Stimulated activated CD4-positive, alpha-beta T cell treated with anti-CD3 and anti-CD28 coated beads, Interleukin-15, amount 100 ng/mL, for 48 hours (primary cell): Measurements from ENCODE around the gene S100PBP.
A peak's percentile ranks its signal among the peaks of the same experiment; 100 is the strongest.

Source experiments
- DNase-seq, 2 donors: peaks; one replicate each; pipeline ENCODE4 v3.0.0-alpha.2; 2020; ENCODE audit warnings: low read depth in 2 of 2

The S100PBP gene

DNA sequence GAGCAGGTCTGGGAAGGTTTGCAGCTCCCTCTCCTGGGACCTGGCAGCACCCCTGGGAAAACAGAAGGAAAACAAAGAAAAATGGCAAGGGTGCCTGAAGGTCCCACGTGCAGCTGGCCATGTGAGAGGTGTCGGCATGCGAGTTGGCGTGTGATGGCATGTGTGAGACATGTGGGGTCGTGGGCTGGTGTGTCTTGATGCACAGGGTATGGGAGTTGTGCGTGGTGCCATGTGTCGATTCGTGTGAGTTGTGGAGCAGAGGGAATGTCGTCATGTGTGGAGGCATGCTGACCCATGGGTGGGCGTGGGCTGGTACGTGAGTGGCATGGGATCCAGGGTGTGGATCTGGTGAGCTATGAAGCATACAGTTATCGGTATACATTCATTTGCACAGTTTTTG lies 70.2 kb downstream of the S100PBP start:
- no peak for DNase-seq

DNA sequence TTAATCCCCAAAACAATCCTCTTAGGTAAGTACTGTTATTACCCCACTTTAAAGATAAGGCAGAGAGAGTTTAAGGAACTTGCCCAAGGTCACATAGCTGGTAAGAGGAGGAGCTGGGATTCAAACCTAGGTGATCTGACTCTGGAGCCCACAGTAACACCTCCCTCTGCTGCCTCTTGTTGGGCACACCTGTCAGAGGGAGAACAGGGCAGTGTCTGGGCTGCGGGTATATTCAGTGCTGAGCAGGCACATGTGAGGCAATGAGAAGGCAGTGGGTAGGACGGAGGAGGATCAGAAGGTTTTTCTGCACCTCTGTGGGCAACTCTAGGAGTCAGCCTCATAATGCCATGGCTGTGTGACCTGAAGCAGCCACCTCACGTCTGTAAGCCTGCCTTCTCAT lies 70.7 kb downstream of the S100PBP start:
- DNase-seq, result no peak

DNA sequence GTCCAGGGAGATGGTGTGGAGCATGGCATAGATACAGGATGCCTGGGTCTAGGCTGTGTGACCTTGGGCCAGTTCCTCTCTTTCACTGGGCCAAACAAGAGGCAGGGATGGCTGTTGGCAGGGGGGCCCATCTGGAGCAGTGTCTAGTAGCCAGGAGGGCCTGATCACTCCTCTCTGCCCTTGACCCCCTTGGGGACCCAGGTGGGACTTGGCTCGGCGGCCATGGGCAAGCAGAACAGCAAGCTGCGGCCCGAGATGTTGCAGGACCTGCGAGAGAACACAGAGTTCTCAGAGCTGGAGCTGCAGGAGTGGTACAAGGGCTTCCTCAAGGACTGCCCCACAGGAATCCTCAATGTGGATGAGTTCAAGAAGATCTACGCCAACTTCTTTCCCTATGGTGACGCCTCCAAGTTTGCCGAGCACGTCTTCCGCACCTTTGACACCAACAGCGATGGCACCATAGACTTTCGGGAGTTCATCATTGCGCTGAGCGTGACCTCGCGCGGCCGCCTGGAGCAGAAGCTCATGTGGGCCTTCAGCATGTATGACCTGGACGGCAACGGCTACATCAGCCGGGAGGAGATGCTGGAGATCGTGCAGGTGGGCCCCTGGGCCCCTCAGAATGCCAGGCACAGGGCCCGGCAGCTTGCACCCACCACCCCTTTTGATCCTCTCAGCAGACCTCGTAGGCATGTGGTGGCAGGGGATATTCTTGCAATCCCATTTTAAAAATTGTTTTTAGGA lies 71.4 kb downstream of the S100PBP start:
- DNase-seq, result no peak

DNA sequence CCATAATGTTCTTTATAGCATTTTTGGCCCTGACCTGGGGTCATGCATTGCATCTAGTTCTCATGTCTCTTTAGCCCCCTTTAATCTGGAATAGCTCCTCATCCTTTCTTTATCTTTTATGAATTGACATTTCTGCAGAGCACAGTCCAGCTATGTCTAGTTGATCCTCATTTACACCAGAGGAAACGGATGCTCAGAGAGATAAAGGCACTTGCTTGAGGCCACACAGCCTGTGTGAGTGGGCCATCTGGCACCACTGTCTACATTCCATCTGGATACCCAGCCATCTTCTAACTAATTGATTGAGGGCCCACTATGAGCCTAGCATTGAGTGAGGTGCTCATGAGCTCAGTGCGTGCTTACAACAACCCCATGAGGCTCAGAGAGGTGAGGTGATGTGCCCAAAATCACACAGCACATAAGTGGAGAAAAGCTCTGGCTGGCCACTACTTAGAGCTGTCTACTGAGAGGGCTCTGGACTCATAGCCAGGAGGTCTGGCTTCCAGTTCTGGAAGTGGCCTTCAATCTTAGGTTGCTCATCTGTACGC lies 72.4 kb downstream of the S100PBP start:
- no peak for DNase-seq

DNA sequence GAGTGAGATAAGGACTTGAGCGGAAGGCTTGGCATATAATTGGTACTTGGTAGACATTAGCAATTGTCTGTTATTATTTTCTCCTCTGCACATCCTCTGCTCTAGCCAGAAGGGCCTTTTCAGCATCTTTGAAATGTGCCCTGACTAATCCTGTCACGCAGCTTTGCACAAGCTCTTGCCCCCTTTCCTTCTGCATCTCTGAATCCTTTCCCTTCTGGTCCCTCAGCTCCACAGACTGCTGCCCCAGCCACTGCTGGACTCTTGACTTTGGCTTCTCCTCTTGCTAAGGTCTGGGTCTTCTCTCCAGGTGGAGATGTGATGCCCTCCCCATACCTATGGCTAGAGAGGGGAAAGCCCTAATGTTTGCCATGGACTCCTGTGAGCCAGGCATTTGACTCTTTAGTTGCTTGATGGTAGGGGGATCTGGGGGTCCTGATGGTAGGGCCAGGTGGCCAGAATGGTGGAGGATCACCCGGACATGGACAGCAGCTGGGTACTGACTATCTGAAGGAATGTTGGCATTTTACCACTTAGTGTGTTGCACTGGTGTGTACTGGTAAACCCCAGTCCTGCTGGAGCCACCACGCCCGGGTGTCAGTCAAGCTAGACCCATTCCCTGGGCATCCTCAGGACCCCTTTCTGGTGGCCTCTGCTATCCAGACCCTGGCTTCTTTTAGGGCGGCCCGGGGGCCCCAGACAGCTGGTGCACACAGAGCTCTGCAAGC lies 73.2 kb downstream of the S100PBP start:
- no peak for DNase-seq

- DNase-seq, result no peak
These were observed 73.8 kb downstream of the S100PBP start for GRCh38 chr1:32891241-32891570.

DNA sequence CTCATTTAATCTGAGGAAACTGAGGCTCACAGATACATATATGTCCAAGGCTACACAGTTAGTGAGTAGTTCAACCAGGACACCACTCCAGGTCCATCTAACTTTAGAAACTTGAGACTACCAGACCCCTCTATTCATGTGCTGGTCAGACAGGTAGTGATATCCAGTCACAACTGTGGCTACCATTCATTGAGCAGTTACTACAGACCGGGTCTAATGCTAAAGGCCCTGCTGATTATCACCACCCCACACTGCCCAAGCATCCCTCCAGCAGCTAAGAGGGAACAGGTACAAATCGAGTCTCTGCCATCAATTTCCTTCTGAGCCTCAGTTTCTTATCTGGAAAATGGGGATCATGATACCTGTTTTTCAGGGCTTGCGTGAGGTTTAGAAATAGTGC lies 74.2 kb downstream of the S100PBP start:
- DNase-seq, result no peak

GRCh38 chr1:32892368-32893197 lies 75.1 kb downstream of the S100PBP start:
- DNase-seq, result peak; percentile 36 to 44

DNA sequence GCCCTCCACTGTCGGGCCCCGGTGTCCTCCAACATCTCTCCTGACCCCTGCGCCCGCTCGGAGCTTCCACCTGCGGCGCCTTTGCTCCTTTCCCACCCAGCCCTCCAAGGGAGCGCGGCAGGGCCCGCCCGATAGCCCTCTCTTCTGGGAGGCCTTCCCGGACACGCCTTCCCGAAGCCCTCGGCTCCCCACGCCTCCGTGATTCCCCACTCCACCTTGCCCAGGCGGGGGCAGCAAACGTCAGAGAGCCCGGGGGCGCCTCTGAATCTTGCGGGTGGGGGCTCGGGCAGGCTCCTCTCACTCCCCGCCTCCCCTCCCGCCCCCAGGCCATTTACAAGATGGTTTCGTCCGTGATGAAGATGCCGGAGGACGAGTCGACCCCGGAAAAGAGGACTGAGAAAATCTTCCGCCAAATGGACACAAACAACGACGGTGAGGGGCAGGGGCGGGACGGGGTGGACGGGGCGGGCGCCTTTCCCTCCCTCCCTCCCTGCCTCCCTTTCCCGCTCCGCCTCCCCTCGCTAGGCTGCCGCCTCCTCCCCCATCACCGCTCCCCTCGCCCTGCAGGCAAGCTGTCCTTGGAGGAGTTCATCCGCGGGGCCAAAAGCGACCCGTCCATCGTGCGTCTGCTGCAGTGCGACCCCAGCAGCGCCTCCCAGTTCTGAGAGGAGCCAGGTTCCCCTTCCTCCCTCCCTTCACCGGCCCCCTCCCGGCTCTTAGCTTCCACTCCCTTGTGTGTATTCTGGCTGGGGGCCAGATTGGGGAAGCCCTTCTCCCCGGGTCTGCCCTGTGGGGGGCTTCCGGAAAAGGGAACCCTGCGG lies 76.0 kb downstream of the S100PBP start:
- no peak for DNase-seq

- no peak for DNase-seq
These were observed 76.7 kb downstream of the S100PBP start for GRCh38 chr1:32894019-32894600.

GRCh38 chr1:32894681-32895080 lies 77.2 kb downstream of the S100PBP start:
- DNase-seq, result no peak

DNA sequence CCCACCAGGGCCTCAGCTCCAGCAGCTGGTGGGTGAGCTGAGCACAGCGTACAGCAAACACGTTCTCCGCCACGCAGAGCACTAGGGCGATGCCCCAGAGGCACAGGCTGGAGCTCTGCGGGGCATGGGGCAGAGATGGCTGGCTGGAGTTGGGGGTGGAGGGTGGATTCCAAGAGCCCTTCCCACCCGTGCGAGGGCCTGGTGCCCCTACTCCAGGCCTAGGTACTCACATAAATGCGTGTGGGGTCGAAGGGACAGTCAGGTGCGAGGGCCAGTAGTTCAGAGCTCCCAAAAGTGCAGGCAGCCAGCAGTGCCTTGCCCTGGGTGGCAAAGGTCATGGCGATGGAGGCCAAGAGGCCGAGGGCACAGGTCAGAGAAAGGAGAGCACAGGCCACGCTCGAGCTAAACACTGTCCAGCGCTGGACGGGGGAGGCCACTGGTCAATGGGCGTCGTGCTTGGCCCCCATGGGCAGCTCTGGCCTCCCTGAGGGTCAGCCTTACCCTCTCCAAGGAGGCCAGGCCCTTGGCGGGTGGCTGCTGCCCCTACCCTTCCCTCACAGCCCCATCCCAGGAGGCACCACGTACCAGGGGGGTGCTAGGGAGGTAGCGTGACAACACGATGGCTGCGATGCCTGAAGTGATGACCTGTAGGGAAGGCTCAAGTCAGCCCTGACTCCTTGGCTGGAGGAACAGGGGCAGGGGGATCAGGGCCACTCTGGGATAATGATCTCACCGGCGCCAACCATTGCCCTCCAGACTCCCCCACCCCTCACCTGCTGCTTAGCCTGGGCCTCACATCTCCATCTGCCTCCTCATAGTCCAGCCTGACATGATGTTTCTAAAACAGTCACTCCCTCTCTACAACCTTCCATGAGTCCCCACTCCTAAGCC lies 78.1 kb downstream of the S100PBP start:
- DNase-seq, result no peak

GRCh38 chr1:32896451-32896850 lies 79.0 kb downstream of the S100PBP start:
- no peak for DNase-seq

- DNase-seq, result no peak
These were observed 79.9 kb downstream of the S100PBP start for GRCh38 chr1:32897082-32898049.

DNA sequence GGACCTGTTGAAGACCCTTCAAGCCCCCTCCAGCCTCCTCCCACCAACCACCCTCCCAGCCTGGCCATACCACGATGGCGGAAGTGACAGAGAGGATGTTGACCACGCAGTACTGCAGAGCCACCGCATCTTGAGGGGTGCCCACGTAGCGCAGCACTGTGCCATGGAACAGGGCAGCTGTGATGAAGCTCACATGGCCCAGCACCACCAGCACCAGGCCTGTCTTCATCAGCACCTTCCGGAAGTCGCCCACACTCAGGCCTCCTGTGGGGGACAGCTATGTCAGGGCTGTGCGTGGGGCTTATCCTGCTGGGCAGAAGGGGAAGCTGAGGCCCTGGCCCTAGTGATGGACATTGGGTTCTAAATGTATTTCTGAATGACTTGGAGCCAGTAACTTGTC lies 80.6 kb downstream of the S100PBP start:
- no peak for DNase-seq

- DNase-seq, result no peak
These were observed 81.5 kb downstream of the S100PBP start for GRCh38 chr1:32898958-32899357.

DNA sequence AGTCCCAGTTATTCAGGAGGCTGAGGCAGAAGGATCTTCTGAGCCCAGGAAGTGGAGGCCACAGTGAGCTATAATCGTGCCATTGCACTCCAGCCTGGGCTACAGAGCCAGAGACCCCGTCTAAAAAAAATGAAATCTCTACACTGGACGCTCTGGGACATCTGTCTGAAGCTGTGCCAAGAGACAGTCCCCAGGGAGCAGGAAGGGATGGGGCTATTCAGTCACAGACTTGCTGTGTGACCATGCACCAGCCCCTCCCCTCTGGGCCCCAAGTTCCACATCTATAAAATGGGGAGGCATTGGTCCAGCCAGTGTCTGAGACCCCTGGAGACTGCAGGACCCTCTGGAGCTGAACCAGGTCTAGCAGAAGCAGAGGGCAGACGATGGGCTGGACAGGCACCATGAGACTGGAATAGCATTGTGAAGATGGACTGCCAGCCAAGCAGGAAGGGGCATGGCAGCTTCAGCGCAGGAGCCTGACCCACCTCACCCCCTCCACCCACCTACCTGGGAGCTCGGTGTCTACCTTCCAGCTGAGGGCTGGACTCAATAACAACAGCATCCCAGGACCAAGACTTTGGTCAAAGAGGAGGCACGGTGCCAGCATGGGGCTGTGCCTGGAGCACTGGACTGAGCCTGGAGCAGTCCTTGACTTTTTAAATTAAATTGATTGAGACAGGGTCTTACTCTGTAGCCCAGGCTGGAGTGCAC lies 82.3 kb downstream of the S100PBP start:
- no peak for DNase-seq

GRCh38 chr1:32900371-32900955 lies 83.0 kb downstream of the S100PBP start:
- DNase-seq, result no peak
